Activated naive CD8-positive, alpha-beta T cell treated with anti-CD3 and anti-CD28 coated beads, Interleukin-2, amount 10 ng/mL, durations not matched to agents 7 days and 5 days (primary cell): Measurements from ENCODE around the gene ZNF829. TPM values are rescaled to one million over a fixed set of nuclear protein-coding genes. Genes with fewer than 3 reads are reported as not detected.
A peak's percentile ranks its signal among the peaks of the same experiment; 100 is the strongest.

Experiments used
- ATAC-seq: fragments of 150-1000 bp; cut with Tn5 transposase; one replicate; pipeline ENCODE4 v1.10.0; 2021; ENCODE audit warnings: low read depth, moderate library complexity
- POLR2A ChIA-PET: fragments of 350-600 bp; sonication (Branson Sonifier 250); formaldehyde crosslinking; loops from one replicate; lab custom pipeline; 2021; ENCODE audit warnings: antibody characterized with exemption; lab: Charles Lee
- DNase-seq: peaks from one replicate; pipeline ENCODE4 v3.0.0; 2021
- H3K27ac Mint-ChIP-seq: one replicate; pipeline ENCODE4 v1.8.0; 2022; ENCODE audit warnings: mild to moderate bottlenecking, mixed read lengths
- H3K27me3 Mint-ChIP-seq: one replicate; pipeline ENCODE4 v1.8.0; 2022; ENCODE audit warnings: mild to moderate bottlenecking, moderate library complexity, mixed read lengths
- H3K36me3 Mint-ChIP-seq: one replicate; pipeline ENCODE4 v1.8.0; 2021; ENCODE audit warnings: mild to moderate bottlenecking, mixed read lengths
- H3K4me1 Mint-ChIP-seq: one replicate; pipeline ENCODE4 v1.8.0; 2021; ENCODE audit warnings: mixed read lengths
- H3K4me3 Mint-ChIP-seq: one replicate; pipeline ENCODE4 v1.8.0; 2022; ENCODE audit warnings: mild to moderate bottlenecking, moderate library complexity, mixed read lengths
- H3K9me3 Mint-ChIP-seq: one replicate; pipeline ENCODE4 v1.8.0; 2021; ENCODE audit warnings: mixed read lengths
- total RNA-seq, 2 experiments: library from RNA; stranded (reverse); gene quantifications; one replicate each; pipeline ENCODE4 v1.2.3, GENCODE V29; 2021

ZNF829 gene
- total RNA-seq, 2 experiments from 2014 or later = 8.4 to 9.0 TPM

DNA sequence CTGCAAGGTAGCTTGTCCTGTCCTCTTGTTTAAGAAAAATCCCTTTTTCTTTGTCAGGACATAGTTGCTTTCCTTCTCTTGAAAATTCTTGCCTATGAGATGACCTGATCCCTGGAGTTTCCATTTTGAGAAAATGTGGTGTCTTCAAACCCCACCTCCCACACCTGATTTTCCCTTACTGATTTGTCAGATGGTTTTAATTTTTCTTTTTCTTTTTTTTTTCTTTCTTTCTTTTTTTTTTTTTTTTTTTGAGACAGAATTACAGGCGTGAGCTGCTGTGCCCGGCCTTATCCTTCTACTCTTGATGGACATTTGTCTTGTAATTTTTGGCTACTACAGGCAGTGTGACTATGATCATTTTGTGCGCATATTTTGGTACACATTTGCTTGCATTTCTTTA lies 64.2 kb downstream of the ZNF829 start:
- H3K9me3 Mint-ChIP-seq = peaks cover 13% of the 10 kb centered on the region
- POLR2A ChIA-PET = interaction anchor here (0.7 kb wide), 1 partner anchor 913 kb away, joined by 4 read pairs; no protein-coding TSS in a partner anchor

DNA sequence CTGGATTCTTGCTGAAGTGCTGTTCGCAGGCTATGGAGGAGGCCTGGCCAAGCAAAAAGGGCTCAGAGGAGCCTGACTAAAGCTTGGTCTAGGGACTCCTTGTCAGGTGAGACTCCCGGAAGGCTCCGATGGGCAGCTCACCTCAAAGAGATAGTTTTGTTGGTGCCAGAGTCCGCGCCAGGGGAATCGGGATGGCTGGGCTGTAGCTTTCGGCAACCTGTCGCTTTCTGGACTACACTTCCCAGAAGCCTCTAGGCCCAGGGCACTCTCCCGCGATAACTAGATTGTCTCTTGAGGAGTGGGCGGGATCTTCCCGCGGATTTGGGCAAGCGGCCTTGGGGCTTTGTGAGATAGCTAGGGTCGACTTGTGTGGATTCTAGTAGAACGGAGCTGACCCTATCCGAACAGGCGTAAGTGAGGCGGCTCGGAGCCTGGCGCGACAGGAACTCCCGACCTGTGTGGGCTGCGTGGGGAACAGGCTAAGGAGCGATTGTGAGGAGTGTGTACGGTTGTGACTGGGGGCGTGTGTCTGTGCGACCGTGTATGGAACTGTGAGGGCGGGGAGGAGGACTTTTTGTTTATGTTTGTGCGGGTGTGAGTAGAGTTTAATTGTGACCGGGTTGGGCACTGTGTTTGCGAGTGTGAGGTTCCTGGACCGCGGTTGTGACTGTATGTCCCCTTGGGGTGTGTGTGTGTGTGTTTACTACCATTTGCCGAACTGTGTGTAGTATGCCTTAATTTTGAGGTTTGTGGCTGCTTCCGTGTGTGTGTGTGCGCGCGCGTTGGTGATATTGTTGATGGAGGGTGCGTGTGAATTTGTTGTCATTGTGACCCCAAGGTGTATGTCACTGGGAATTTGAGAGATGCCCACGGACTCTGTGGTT lies 65.3 kb downstream of the ZNF829 start, which contains the start of gene ZNF345:
ZNF345 (plus strand) TSS at position 318 of the 884 bp plus-strand sequence. CDS start 25,955 bp downstream, outside the sequence.
- Mint-ChIP-seq H3K27ac (no peak within 1 kb of the TSS), H3K9me3 (peaks cover 12% of the 10 kb centered on the region), H3K4me3 (no peak within 1 kb of the TSS), H3K36me3 (peaks cover 50% of the 10 kb centered on the region), H3K4me1 (peaks cover 6% of the 10 kb centered on the region), H3K27me3 (no peaks in the 10 kb centered on the region)
- ATAC-seq (peak; percentile 80), DNase-seq (peak; percentile 80)
- POLR2A ChIA-PET = interaction anchor here (0.5 to 3.8 kb wide), 22 partner anchors 9 to 929 kb away, joined by 3 to 75 read pairs (median 7); partner anchors contain the start of genes ZFP14, ZNF260, ZNF382 and ZNF383

More for the DNA sequence above, 64.2 kb downstream of the ZNF829 start:
- Mint-ChIP-seq H3K27me3 (no peaks in the 10 kb centered on the region), H3K36me3 (peaks cover 46% of the 10 kb centered on the region), H3K27ac (no peak overlapping the region), H3K4me3 (no peak overlapping the region), H3K4me1 (peaks cover 6% of the 10 kb centered on the region)
- no peak for ATAC-seq
- DNase-seq = no peak

DNA sequence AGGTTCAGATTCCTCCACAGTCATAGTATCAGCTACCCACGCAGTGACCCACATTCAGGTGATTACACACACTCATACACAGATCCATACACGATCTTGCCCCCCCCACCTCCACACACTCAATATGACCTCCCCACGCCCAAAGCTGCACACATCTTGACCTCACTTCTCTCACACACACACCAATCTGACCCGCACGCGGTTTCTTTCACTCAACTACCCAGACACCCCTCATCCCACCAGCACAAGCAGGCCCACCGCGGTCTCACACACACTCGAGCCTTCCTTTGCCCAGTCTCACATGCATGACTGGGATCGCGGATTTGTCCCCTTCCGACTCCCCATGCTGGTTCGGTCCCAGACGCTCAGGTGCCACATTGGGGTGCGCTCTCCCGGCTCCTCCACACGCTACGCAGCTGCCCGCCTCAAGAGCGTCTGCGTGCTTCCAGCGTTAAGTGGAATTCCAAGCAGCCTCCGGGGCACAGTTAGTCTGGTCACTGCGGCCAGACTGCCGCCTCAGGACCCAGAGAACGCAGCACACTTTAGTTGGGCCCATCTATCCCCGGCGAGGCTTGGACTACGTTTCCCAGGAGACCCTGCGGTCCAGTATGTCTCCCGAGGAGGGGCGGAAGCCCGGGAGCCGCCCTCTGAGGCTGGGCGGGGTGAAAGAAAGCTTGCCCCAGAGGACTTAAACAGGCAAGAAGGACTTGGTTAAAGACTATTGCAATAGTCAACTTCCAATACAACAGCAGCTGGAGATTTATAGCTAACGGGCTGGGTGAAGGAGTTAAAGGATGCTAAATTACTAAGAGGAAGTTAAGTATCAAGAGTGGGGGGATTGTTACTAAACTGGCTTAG lies 66.2 kb downstream of the ZNF829 start:
- Mint-ChIP-seq H3K9me3 (peaks cover 13% of the 10 kb centered on the region), H3K27me3 (no peaks in the 10 kb centered on the region), H3K36me3 (peaks cover 53% of the 10 kb centered on the region), H3K4me1 (peaks cover 6% of the 10 kb centered on the region), H3K4me3 (no peak overlapping the region), H3K27ac (no peak overlapping the region)
- DNase-seq = peak; percentile 86
- peak; percentile 87 for ATAC-seq
- POLR2A ChIA-PET = interaction anchor here (0.6 to 3.8 kb wide), 24 partner anchors 8 to 930 kb away, joined by 3 to 75 read pairs (median 7); partner anchors contain the start of genes ZFP14, ZNF260, ZNF382 and ZNF383

DNA sequence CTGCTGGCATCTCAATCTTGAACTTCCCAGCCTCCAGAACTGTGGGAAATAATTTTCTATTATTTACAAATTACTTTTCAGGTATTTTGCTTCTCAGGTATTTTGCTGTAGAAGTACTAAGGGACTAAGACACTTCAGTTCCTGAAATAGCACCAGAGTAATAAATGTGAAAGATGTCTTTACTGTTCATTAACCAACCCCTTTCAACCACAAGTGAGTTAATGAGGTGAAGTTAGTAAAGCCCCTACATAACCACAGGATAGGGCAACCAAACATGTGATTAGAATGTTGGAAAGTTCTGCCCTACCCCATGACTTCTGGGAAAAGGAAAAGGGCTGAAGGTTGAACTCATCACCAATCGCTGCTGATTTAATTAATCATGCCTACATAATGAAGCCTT lies 68.1 kb downstream of the ZNF829 start:
- H3K36me3 Mint-ChIP-seq = peaks cover 51% of the 10 kb centered on the region
- POLR2A ChIA-PET = interaction anchor here (3.8 kb wide), 1 partner anchor 9 kb away, joined by 75 read pairs; the partner anchor contains the start of gene ZNF790
- DNase-seq (no peak), ATAC-seq (no peak)
- H3K9me3 Mint-ChIP-seq = peaks cover 15% of the 10 kb centered on the region
- H3K4me3 Mint-ChIP-seq = no peak overlapping the region
- no peaks in the 10 kb centered on the region for H3K27me3 Mint-ChIP-seq
- H3K27ac Mint-ChIP-seq = no peak overlapping the region
- peaks cover 6% of the 10 kb centered on the region for H3K4me1 Mint-ChIP-seq

DNA sequence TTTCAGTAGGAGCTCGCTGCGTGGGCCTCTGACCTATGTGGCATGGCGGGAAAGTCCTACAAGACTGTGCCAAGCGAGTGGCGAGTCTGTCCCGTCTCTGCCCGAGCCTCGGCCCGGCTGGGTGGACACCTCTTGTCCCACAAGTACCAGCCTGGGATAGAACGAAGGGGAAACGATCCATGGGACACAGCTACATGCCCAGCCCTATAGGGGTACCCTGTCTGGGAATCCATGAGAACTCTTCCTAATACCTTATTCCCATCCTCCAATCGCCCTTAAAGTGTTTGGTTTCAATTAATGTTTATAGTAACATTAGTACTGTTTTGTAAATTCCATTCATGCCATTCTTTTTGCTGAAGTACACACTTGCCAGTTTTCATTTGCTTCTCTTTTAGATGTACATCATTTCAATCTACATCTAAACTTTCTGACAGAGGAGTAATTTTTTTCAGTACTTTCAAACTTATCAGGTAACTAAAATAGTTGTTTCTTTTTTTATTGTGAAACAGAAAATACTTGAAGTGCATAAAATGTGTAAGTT lies 77.2 kb downstream of the ZNF829 start:
- peak overlapping the region; percentile 57 for H3K27ac Mint-ChIP-seq
- no peak for DNase-seq
- peaks cover 24% of the 10 kb centered on the region for H3K9me3 Mint-ChIP-seq
- H3K4me1 Mint-ChIP-seq = peaks cover 2% of the 10 kb centered on the region
- H3K27me3 Mint-ChIP-seq = no peaks in the 10 kb centered on the region
- H3K36me3 Mint-ChIP-seq = peaks cover 61% of the 10 kb centered on the region
- POLR2A ChIA-PET = interaction anchor here (0.8 to 3.7 kb wide), 6 partner anchors 11 to 379 kb away, joined by 3 to 75 read pairs (median 6); partner anchors contain the start of genes ZNF345, ZNF383, ZNF420 and ZNF529
- ATAC-seq = no peak
- no peak overlapping the region for H3K4me3 Mint-ChIP-seq

Other genes with a start within 250 kb of the ZNF829 start
- 10 to 100 TPM; 11.5 to 13.8 TPM for gene ZNF461, start 249.5 kb downstream of the ZNF829 start, total RNA-seq
- gene ZNF567, start 228.7 kb downstream of the ZNF829 start, total RNA-seq = 10 to 100 TPM; 13.6 to 15.5 TPM
- gene ZNF850, start 143.5 kb downstream of the ZNF829 start, total RNA-seq = 10 to 100 TPM; 16.9 to 17.6 TPM
- gene ZNF790, start 77.9 kb downstream of the ZNF829 start, total RNA-seq = 10 to 100 TPM; 13.9 to 16.2 TPM
- 10 to 100 TPM; 10.0 to 11.0 TPM for gene ZNF345, start 65.4 kb downstream of the ZNF829 start, total RNA-seq
- gene ZNF568, start within 50 bp of the ZNF829 start, total RNA-seq = 10 to 100 TPM; 13.2 to 14.7 TPM
- 10 to 100 TPM; 12.7 to 17.1 TPM for gene ZNF420, start 162.1 kb upstream of the ZNF829 start, total RNA-seq